Mucosa of stomach (tissue), 1 donor: ENCODE data around the gene CCR2.
"Not testable (repeated sequence)": the region's sequence is repeated elsewhere in the genome, so short reads cannot be mapped to it uniquely, and the experiment has no call there.

Experiments used
- H3K27me3 ChIP-seq: one replicate; pipeline ENCODE4 v1.7.0; 2013; ENCODE audit warnings: mild to moderate bottlenecking, low read length; ENCODE audit not compliant: control insufficient read depth, insufficient read depth
- H3K36me3 ChIP-seq: one replicate; pipeline ENCODE4 v1.7.0; 2013; ENCODE audit warnings: low read length; ENCODE audit not compliant: control insufficient read depth, insufficient read depth
- H3K4me1 ChIP-seq: one replicate; pipeline ENCODE4 v1.7.0; 2013; ENCODE audit warnings: mild to moderate bottlenecking, low read length; ENCODE audit not compliant: control insufficient read depth, insufficient read depth
- H3K4me3 ChIP-seq: one replicate; pipeline ENCODE4 v1.7.0; 2013; ENCODE audit warnings: low read length
- H3K9ac ChIP-seq: one replicate; pipeline ENCODE4 v1.7.0; 2013; ENCODE audit warnings: mild to moderate bottlenecking, low read length, moderate library complexity
- H3K9me3 ChIP-seq: one replicate; pipeline ENCODE4 v1.7.0; 2013; ENCODE audit warnings: mild to moderate bottlenecking, low read length, moderate library complexity; ENCODE audit not compliant: control insufficient read depth
- donor health status: Pancreatic carcinoma.

CCR2 gene

GRCh38 chr3:46400000-46400734, 46.3 kb downstream of the CCR2 start:
- H3K9me3 ChIP-seq, result no peaks in the 10 kb centered on the region
- no peak overlapping the region for H3K9ac ChIP-seq
- H3K27me3 ChIP-seq, result no peaks in the 10 kb centered on the region
- H3K36me3 ChIP-seq, result no peaks in the 10 kb centered on the region
- H3K4me1 ChIP-seq, result peaks cover 9% of the 10 kb centered on the region
- H3K4me3 ChIP-seq, result no peak overlapping the region

- H3K4me1 ChIP-seq, result peaks cover 15% of the 10 kb centered on the region
These were observed 46.9 kb downstream of the CCR2 start for GRCh38 chr3:46400846-46401245.

GRCh38 chr3:46401579-46401978, 47.7 kb downstream of the CCR2 start:
- H3K4me3 ChIP-seq, result no peak overlapping the region
- no peaks in the 10 kb centered on the region for H3K27me3 ChIP-seq
- no peak overlapping the region for H3K9ac ChIP-seq
- peaks cover 23% of the 10 kb centered on the region for H3K4me1 ChIP-seq
- H3K36me3 ChIP-seq, result no peaks in the 10 kb centered on the region
- no peaks in the 10 kb centered on the region for H3K9me3 ChIP-seq

More at GRCh38 chr3:46400846-46401245, 46.9 kb downstream of the CCR2 start:
- Histone ChIP-seq H3K36me3 (no peaks in the 10 kb centered on the region), H3K27me3 (no peaks in the 10 kb centered on the region), H3K9ac (no peak overlapping the region), H3K4me3 (no peak overlapping the region), H3K9me3 (no peaks in the 10 kb centered on the region)

GRCh38 chr3:46402902-46403301, 49.0 kb downstream of the CCR2 start:
- not testable (repeated sequence) for H3K9ac ChIP-seq, H3K4me3 ChIP-seq, H3K9me3 ChIP-seq, H3K36me3 ChIP-seq, H3K27me3 ChIP-seq
- peaks cover 30% of the 10 kb centered on the region for H3K4me1 ChIP-seq

- no peaks in the 10 kb centered on the region for H3K36me3 ChIP-seq
- peak overlapping the region; percentile 65 for H3K9ac ChIP-seq
- peak overlapping the region; percentile 29 for H3K4me3 ChIP-seq
- H3K27me3 ChIP-seq, result no peaks in the 10 kb centered on the region
- H3K4me1 ChIP-seq, result peaks cover 34% of the 10 kb centered on the region
- no peaks in the 10 kb centered on the region for H3K9me3 ChIP-seq
These were observed 51.5 kb downstream of the CCR2 start for GRCh38 chr3:46405301-46406019.

GRCh38 chr3:46406443-46406787, 52.5 kb downstream of the CCR2 start:
- Histone ChIP-seq H3K36me3 (no peaks in the 10 kb centered on the region), H3K9ac (peak overlapping the region; percentile 79), H3K4me1 (peaks cover 34% of the 10 kb centered on the region), H3K27me3 (no peaks in the 10 kb centered on the region), H3K9me3 (no peaks in the 10 kb centered on the region), H3K4me3 (peak overlapping the region; percentile 56)

GRCh38 chr3:46406788-46407611, 53.1 kb downstream of the CCR2 start, which contains the start of the genes CCR5AS and CCRL2:
TSS of gene CCR5AS (minus strand) at chr3:46407066.
TSS of gene CCRL2 (plus strand) at chr3:46407259. CDS start at chr3:46408080, 821 bp downstream.
- H3K9ac ChIP-seq, result peak within 1 kb of the TSS; percentile 79
- H3K27me3 ChIP-seq, result no peaks in the 10 kb centered on the region
- H3K4me3 ChIP-seq, result peak within 1 kb of the TSS; percentile 56
- H3K9me3 ChIP-seq, result no peaks in the 10 kb centered on the region
- H3K4me1 ChIP-seq, result peaks cover 34% of the 10 kb centered on the region
- H3K36me3 ChIP-seq, result no peaks in the 10 kb centered on the region

GRCh38 chr3:46407970-46408369, 54.1 kb downstream of the CCR2 start:
- Histone ChIP-seq H3K36me3 (no peaks in the 10 kb centered on the region), H3K27me3 (no peaks in the 10 kb centered on the region), H3K4me3 (peak overlapping the region; percentile 56), H3K9ac (peak overlapping the region; percentile 79), H3K9me3 (no peaks in the 10 kb centered on the region), H3K4me1 (peaks cover 34% of the 10 kb centered on the region)

- Histone ChIP-seq H3K36me3 (no peaks in the 10 kb centered on the region), H3K9me3 (no peaks in the 10 kb centered on the region), H3K27me3 (no peaks in the 10 kb centered on the region), H3K4me1 (peaks cover 34% of the 10 kb centered on the region), H3K9ac (no peak overlapping the region), H3K4me3 (no peak overlapping the region)
These were observed 54.9 kb downstream of the CCR2 start for GRCh38 chr3:46408853-46409252.

GRCh38 chr3:46409739-46410489, 56.0 kb downstream of the CCR2 start:
- Histone ChIP-seq H3K27me3 (no peaks in the 10 kb centered on the region), H3K9ac (no peak overlapping the region), H3K4me3 (no peak overlapping the region), H3K36me3 (no peaks in the 10 kb centered on the region), H3K9me3 (no peaks in the 10 kb centered on the region), H3K4me1 (peaks cover 28% of the 10 kb centered on the region)
